GM12878 (cell line): ENCODE data around the gene CD300H. TPM values are rescaled to one million over a fixed set of nuclear protein-coding genes. Genes with fewer than 3 reads are reported as not detected.

Source experiments
- ATAC-seq: fragments of 200-7000 bp; cut with Tn5 transposase; 3 replicates; pipeline ENCODE4 v1.9.1; 2020; ENCODE audit warnings: mild to moderate bottlenecking, moderate library complexity
- BruUV-seq: library from RNA; stranded (reverse); fragments of 400-500 nt; replicated peaks from 2 replicates; lab custom pipeline; 2021; lab: Mats Ljungman, UMichigan
- CTCF ChIA-PET: fragments of 300-600 bp; sonication (Branson Sonifier 250); formaldehyde crosslinking; extraction: SDS; loops from one replicate; lab custom pipeline; 2021; ENCODE audit warnings: inconsistent platforms; lab: Yijun Ruan, JAX
- POLR2A ChIA-PET: fragments of 350-600 bp; formaldehyde crosslinking; extraction: SDS; loops from one replicate; lab custom pipeline; 2021; ENCODE audit warnings: inconsistent platforms; lab: Charles Lee
- RAD21 ChIA-PET: fragments of 300-600 bp; sonication (Branson Sonifier 250); formaldehyde crosslinking; loops from one replicate; lab custom pipeline; 2023; ENCODE audit warnings: antibody characterized with exemption; ENCODE audit not compliant: unreplicated experiment; lab: Charles Lee
- SMC1A ChIA-PET: fragments of 300-600 bp; sonication (Branson Sonifier 250); formaldehyde crosslinking; loops from one replicate; lab custom pipeline; 2023; ENCODE audit not compliant: unreplicated experiment, uncharacterized antibody; lab: Charles Lee
- DNase-seq: peaks from one replicate; pipeline ENCODE4 v3.0.0-alpha.2; 2011; ENCODE audit warnings: low read depth, low spot score
- FAIRE-seq: peaks from 3 replicates; lab custom pipeline; 2011; peaks lifted over from hg19 to GRCh38; lab: Jason Lieb, UNC
- H2AFZ ChIP-seq: 2 replicates; pipeline ENCODE4 v1.6.0; 2011; ENCODE audit warnings: low read depth, low read length, control low read depth; ENCODE audit not compliant: control insufficient read depth
- H3K27ac ChIP-seq: 2 replicates; pipeline ENCODE4 v1.5.1; 2011; ENCODE audit warnings: control low read depth; ENCODE audit not compliant: control insufficient read depth, insufficient read depth
- H3K27me3 ChIP-seq, 2 experiments: replicated peaks in 1 of 2; 2 replicates each; pipeline versions ENCODE4 v1.6.0 to v1.6.1; 2011; ENCODE audit warnings: low read length in 1 of 2; ENCODE audit not compliant: control insufficient read depth in 2 of 2, insufficient read depth in 2 of 2
- H3K36me3 ChIP-seq, 2 experiments: 2 replicates each; pipeline ENCODE4 v1.5.1; 2011; ENCODE audit warnings: low read length in 1 of 2; ENCODE audit not compliant: control insufficient read depth in 2 of 2, insufficient read depth in 2 of 2
- H3K4me1 ChIP-seq: 2 replicates; pipeline ENCODE4 v1.6.1; 2011; ENCODE audit warnings: mild to moderate bottlenecking, low read length, moderate library complexity, mixed read lengths; ENCODE audit not compliant: control insufficient read depth, insufficient read depth
- H3K4me2 ChIP-seq: 2 replicates; pipeline ENCODE4 v1.6.0; 2011; ENCODE audit warnings: control low read depth; ENCODE audit not compliant: control insufficient read depth, insufficient read depth
- H3K4me3 ChIP-seq: fragments of 200-600 bp; sonication (generic); 2 replicates; pipeline ENCODE4 v1.5.1; 2016
- H3K79me2 ChIP-seq: 2 replicates; pipeline ENCODE4 v1.6.0; 2011; ENCODE audit warnings: low read length; ENCODE audit not compliant: control insufficient read depth, insufficient read depth
- H3K9ac ChIP-seq: 2 replicates; pipeline ENCODE4 v1.8.0; 2011; ENCODE audit warnings: low read length, control low read depth, mixed read lengths; ENCODE audit not compliant: control insufficient read depth, insufficient read depth
- H3K9me3 ChIP-seq: replicated peaks from 3 replicates; pipeline ENCODE4 v1.5.1; 2011; ENCODE audit warnings: mild to moderate bottlenecking, low read length; ENCODE audit not compliant: control insufficient read depth, insufficient read depth
- H4K20me1 ChIP-seq: 2 replicates; pipeline ENCODE4 v1.6.0; 2011; ENCODE audit not compliant: control insufficient read depth, insufficient read depth
- CREB1 ChIP-seq: IDR thresholded peaks from 2 replicates; pipeline ENCODE4 v1.6.1; 2012; ENCODE audit warnings: low read depth, mild to moderate bottlenecking, inconsistent platforms
- HDAC2 ChIP-seq: fragments of 200-600 bp; sonication (generic); IDR thresholded peaks from 2 replicates; pipeline ENCODE4 v1.6.1; 2017
- MTA3 ChIP-seq: IDR thresholded peaks from 2 replicates; pipeline ENCODE4 v1.6.1; 2012; ENCODE audit warnings: low read length, inconsistent platforms, borderline replicate concordance
- NFXL1 ChIP-seq: fragments of 450-650 bp; IDR thresholded peaks from 2 replicates; pipeline ENCODE4 v1.6.1; 2017; ENCODE audit warnings: antibody characterized with exemption, mild to moderate bottlenecking, borderline replicate concordance
- SRF ChIP-seq, 2 experiments: IDR thresholded peaks; 2 replicates each; pipeline ENCODE4 v1.6.1; 2011; ENCODE audit warnings: low read depth in 2 of 2, low read length in 2 of 2, mild to moderate bottlenecking in 1 of 2, moderate library complexity in 1 of 2
- ZSCAN29 ChIP-seq: fragments of 450-650 bp; IDR thresholded peaks from 2 replicates; pipeline ENCODE4 v1.6.1; 2017; ENCODE audit warnings: mild to moderate bottlenecking, moderate library complexity
- WGBS: methylation state at CpG from one replicate; pipeline ENCODE4 v1.1.6; 2016; ENCODE audit warnings: low lambda C conversion rate; ENCODE audit not compliant: insufficient replicate concordance, insufficient coverage; ENCODE audit errors: missing lambda C conversion rate; 5-methylcytosine and 5-hydroxymethylcytosine counted together
- in situ Hi-C: fragments of 300-500 bp; cut with MboI; formaldehyde crosslinking; loops from 9 replicates; pipeline ENCODE4 v1.14.3; 2018; ENCODE audit warnings: mixed read lengths
- intact Hi-C: fragments of 100-400 bp; cut with micrococcal nuclease; formaldehyde crosslinking; loops from one replicate; pipeline ENCODE4 v1.14.2; 2022; ENCODE audit not compliant: unreplicated experiment
- polyA plus RNA-seq, 11 experiments: library from polyadenylated mRNA; depleted of rRNA in 4 of 11; unstranded in 6 of 11; stranded (reverse) in 5 of 11; fragments of >200 nt; fragmentation: Nextera tagmentation in 4 of 11; fragmentation: Illumina TruSeq in 1 of 11; extraction: Ambion mirVana in 4 of 11; extraction: Trizol in 1 of 11; gene quantifications; 1 replicate in 1 of 11; 2 replicates in 10 of 11; pipeline versions ENCODE4 v1.2.1 to v1.2.3, GENCODE V29; 2011 to 2016; ENCODE audit warnings: inconsistent platforms in 2 of 11, missing spikeins in 2 of 11, low read depth in 1 of 11
- total RNA-seq, 4 experiments: library from RNA; depleted of rRNA in 3 of 4; stranded (reverse); fragments of >200 nt in 3 of 4; fragmentation: Illumina TruSeq in 1 of 4; extraction: Trizol in 1 of 4; gene quantifications; 2 replicates each; pipeline versions ENCODE4 v1.2.1 to v1.2.3, GENCODE V29; 2013 to 2021
- TF ChIP-seq, protein P1 (sequence below): fragments of 450-650 bp; IDR thresholded peaks from 2 replicates; pipeline ENCODE4 v1.6.1; 2017; ENCODE audit warnings: mild to moderate bottlenecking, moderate library complexity

The CD300H gene
- total and polyA plus RNA-seq, 10 of the 15 experiments (the other 5 are each of a cell fraction or from before 2014, with no cell fraction given): not detected

DNA sequence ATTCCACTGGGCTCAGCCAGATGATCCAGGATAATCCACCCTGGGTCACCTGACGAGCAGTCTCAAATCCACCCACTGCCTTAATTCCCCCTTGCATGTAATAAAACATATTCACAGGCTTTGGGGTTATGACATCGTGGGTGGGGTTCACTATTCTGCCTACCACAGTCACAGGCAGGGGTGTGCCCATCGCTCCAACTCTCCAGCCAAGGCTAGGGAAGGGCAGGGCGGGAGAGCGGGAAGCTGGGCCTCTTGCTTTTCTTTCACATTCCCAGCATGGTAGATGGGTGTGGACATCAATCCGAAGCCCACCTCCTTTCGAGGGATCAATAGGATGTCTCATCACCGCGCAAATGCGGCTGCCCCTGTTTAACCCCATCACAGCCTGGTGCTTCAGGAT, 37.5 kb upstream of the CD300H start:
- CTCF ChIA-PET: interaction anchor here (0.7 to 3.3 kb wide), 5 partner anchors 29 to 236 kb away, joined by 3 to 15 read pairs (median 8); partner anchors contain the start of gene RAB37
- H4K20me1 ChIP-seq: no peaks in the 10 kb centered on the region; the same call in 1 of the 2 replicates
- no TSS peak for BruUV-seq
- H3K27me3 ChIP-seq: peaks cover 2% of the 10 kb centered on the region in 2 experiments; a peak in 3 of 4 replicates
- H3K4me3 ChIP-seq: no peak overlapping the region
- WGBS: 35% methylated on average over 10 of the region's 10 CpGs
- H3K4me1 ChIP-seq: no peaks in the 10 kb centered on the region
- DNase-seq: no peak
- RAD21 ChIA-PET: interaction anchor here (0.8 to 1.9 kb wide), 5 partner anchors 11 to 226 kb away, joined by 3 to 6 read pairs (median 4); partner anchors contain the start of gene CD300LD
- no peak for ATAC-seq
- H3K79me2 ChIP-seq: no peaks in the 10 kb centered on the region
- TF ChIP-seq NFXL1 (no peak), MTA3 (no peak), HDAC2 (no peak), ZSCAN29 (no peak)
- intact Hi-C loops (loop anchor here (5.0 kb wide), 1 partner anchor 302 kb away; no protein-coding TSS in a partner anchor), in situ Hi-C loops (no loop called here)
- no peak overlapping the region for H3K4me2 ChIP-seq
- no peak overlapping the region for H2AFZ ChIP-seq
- no peak overlapping the region for H3K9ac ChIP-seq
- POLR2A ChIA-PET: interaction anchor here (1.3 to 1.8 kb wide), 2 partner anchors 35 to 40 kb away, joined by 3 read pairs; no protein-coding TSS in a partner anchor
- no peak for FAIRE-seq
- H3K36me3 ChIP-seq: no peaks in the 10 kb centered on the region
- SMC1A ChIA-PET: interaction anchor here (0.6 to 1.8 kb wide), 4 partner anchors 39 to 226 kb away, joined by 3 to 7 read pairs (median 5); no protein-coding TSS in a partner anchor
- H3K9me3 ChIP-seq: no peaks in the 10 kb centered on the region
- no peak overlapping the region for H3K27ac ChIP-seq

DNA sequence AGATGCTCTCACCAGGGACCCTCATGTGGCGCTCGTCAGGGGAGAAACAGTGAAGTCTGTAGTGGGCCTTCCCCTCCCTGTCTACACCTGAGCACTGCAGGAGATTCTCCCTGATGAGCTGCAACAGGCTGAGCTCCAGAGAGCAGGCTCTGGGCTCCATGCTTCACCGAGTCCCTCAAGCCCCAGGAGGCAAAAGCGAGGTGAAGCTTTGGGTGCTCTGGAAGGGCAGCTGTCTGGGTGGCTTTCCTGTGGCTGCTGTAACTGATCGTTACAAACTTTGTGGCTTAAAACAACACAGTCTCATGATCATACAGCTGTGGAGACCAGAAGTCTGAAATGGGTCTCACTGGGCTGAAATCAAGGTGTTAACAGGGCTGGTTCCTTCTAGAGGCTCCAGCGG, 36.9 kb upstream of the CD300H start:
- CTCF ChIA-PET: interaction anchor here (0.6 to 3.3 kb wide), 11 partner anchors 20 to 238 kb away, joined by 3 to 15 read pairs (median 8); partner anchors contain the start of genes CD300E and RAB37
- intact Hi-C loops: loop anchor here (5.0 kb wide), 1 partner anchor 302 kb away; no protein-coding TSS in a partner anchor

More for the DNA sequence above, 36.9 kb upstream of the CD300H start:
- RAD21 ChIA-PET: interaction anchor here (0.5 to 2.4 kb wide), 10 partner anchors 8 to 236 kb away, joined by 3 to 10 read pairs (median 5); partner anchors contain the start of genes CD300LD and RAB37
- no peak for DNase-seq
- Histone ChIP-seq H3K9me3 (no peaks in the 10 kb centered on the region), H3K4me3 (no peak overlapping the region), H3K27ac (no peak overlapping the region), H2AFZ (no peak overlapping the region), H3K27me3 (peaks cover 2 to 4% of the 10 kb centered on the region in 2 experiments; a peak in 3 of 4 replicates), H3K36me3 (no peaks in the 10 kb centered on the region), H3K4me1 (no peaks in the 10 kb centered on the region; the same call in 1 of the 2 replicates), H4K20me1 (no peaks in the 10 kb centered on the region; the same call in 1 of the 2 replicates), H3K9ac (no peak overlapping the region), H3K79me2 (no peaks in the 10 kb centered on the region), H3K4me2 (no peak overlapping the region)
- FAIRE-seq: no peak
- TF ChIP-seq SRF (IDR thresholded peaks at IDR 0.05; ENCODE audit: low read depth in 2 of 2, low read length in 2 of 2): no peak
- TF ChIP-seq, protein P1, sequence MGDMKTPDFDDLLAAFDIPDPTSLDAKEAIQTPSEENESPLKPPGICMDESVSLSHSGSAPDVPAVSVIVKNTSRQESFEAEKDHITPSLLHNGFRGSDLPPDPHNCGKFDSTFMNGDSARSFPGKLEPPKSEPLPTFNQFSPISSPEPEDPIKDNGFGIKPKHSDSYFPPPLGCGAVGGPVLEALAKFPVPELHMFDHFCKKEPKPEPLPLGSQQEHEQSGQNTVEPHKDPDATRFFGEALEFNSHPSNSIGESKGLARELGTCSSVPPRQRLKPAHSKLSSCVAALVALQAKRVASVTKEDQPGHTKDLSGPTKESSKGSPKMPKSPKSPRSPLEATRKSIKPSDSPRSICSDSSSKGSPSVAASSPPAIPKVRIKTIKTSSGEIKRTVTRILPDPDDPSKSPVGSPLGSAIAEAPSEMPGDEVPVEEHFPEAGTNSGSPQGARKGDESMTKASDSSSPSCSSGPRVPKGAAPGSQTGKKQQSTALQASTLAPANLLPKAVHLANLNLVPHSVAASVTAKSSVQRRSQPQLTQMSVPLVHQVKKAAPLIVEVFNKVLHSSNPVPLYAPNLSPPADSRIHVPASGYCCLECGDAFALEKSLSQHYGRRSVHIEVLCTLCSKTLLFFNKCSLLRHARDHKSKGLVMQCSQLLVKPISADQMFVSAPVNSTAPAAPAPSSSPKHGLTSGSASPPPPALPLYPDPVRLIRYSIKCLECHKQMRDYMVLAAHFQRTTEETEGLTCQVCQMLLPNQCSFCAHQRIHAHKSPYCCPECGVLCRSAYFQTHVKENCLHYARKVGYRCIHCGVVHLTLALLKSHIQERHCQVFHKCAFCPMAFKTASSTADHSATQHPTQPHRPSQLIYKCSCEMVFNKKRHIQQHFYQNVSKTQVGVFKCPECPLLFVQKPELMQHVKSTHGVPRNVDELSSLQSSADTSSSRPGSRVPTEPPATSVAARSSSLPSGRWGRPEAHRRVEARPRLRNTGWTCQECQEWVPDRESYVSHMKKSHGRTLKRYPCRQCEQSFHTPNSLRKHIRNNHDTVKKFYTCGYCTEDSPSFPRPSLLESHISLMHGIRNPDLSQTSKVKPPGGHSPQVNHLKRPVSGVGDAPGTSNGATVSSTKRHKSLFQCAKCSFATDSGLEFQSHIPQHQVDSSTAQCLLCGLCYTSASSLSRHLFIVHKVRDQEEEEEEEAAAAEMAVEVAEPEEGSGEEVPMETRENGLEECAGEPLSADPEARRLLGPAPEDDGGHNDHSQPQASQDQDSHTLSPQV: no peak
- TF ChIP-seq CREB1: no peak
- SMC1A ChIA-PET: interaction anchor here (0.6 to 2.0 kb wide), 8 partner anchors 10 to 225 kb away, joined by 3 to 7 read pairs (median 5); no protein-coding TSS in a partner anchor
- no TSS peak for BruUV-seq
- in situ Hi-C loops: no loop called here
- no peak for ATAC-seq
- POLR2A ChIA-PET: interaction anchor here (1.3 to 1.8 kb wide), 2 partner anchors 36 to 40 kb away, joined by 3 read pairs; no protein-coding TSS in a partner anchor
- WGBS: 2% methylated on average over 6 of the region's 6 CpGs
